Neural cell (in vitro differentiated cells): ENCODE results near the gene COQ7.

Experiments
- POLR2AphosphoS5 ChIP-seq: IDR thresholded peaks from 2 replicates; pipeline ENCODE4 v1.6.1; 2012
- REST ChIP-seq: IDR thresholded peaks from 2 replicates; pipeline ENCODE4 v1.6.1; 2012; ENCODE audit warnings: borderline replicate concordance
- SMC3 ChIP-seq: fragments of 450-650 bp; conservative IDR thresholded peaks from 2 replicates; pipeline ENCODE4 v1.6.1; 2014; ENCODE audit warnings: antibody characterized with exemption, mild to moderate bottlenecking, moderate library complexity; ENCODE audit not compliant: poor library complexity

- no peak for TF ChIP-seq SMC3
- TF ChIP-seq POLR2AphosphoS5 = no peak
- no peak for TF ChIP-seq REST
Observed at GRCh38 chr16:19109288-19109664, 41.9 kb downstream of the COQ7 start.
